BJ (cell line): ENCODE results near the gene KIAA2012. TPM values are rescaled to one million over a fixed set of nuclear protein-coding genes. Genes with fewer than 3 reads are reported as not detected.

ENCODE experiments used
- CTCF ChIA-PET: fragments of 350-600 bp; formaldehyde crosslinking; extraction: SDS; loops from one replicate; lab custom pipeline; 2021; ENCODE audit warnings: antibody characterized with exemption, inconsistent platforms; lab: Yijun Ruan, JAX
- POLR2A ChIA-PET: fragments of 300-600 bp; sonication (Branson Sonifier 250); formaldehyde crosslinking; extraction: SDS; loops from one replicate; lab custom pipeline; 2021; ENCODE audit warnings: antibody characterized with exemption; lab: Charles Lee
- DNase-seq: peaks from one replicate; pipeline ENCODE4 v3.0.0-alpha.2; 2011; ENCODE audit warnings: low read depth
- H3K27me3 ChIP-seq: 2 replicates; pipeline ENCODE4 v1.6.0; 2011; ENCODE audit warnings: low read length; ENCODE audit not compliant: control insufficient read depth, insufficient read depth
- H3K36me3 ChIP-seq: 2 replicates; pipeline ENCODE4 v1.5.1; 2011; ENCODE audit warnings: low read length; ENCODE audit not compliant: control insufficient read depth, insufficient read depth
- H3K4me3 ChIP-seq: 2 replicates; pipeline ENCODE4 v1.5.1; 2011; ENCODE audit warnings: low read depth, mild to moderate bottlenecking, control low read depth, low read length
- polyA plus RNA-seq: library from polyadenylated mRNA; depleted of rRNA; stranded (reverse); fragments of >200 nt; gene quantifications from 2 replicates; pipeline ENCODE4 v1.2.3, GENCODE V29; 2011
- TF ChIP-seq, protein P1 (sequence below): IDR thresholded peaks from 2 replicates; pipeline ENCODE4 v1.5.1; 2011; ENCODE audit warnings: low read depth, mild to moderate bottlenecking, control low read depth, inconsistent platforms, low read length, moderate library complexity; ENCODE audit not compliant: insufficient read depth

Gene KIAA2012
- polyA plus RNA-seq, 1 experiment: 0.13 TPM

DNA sequence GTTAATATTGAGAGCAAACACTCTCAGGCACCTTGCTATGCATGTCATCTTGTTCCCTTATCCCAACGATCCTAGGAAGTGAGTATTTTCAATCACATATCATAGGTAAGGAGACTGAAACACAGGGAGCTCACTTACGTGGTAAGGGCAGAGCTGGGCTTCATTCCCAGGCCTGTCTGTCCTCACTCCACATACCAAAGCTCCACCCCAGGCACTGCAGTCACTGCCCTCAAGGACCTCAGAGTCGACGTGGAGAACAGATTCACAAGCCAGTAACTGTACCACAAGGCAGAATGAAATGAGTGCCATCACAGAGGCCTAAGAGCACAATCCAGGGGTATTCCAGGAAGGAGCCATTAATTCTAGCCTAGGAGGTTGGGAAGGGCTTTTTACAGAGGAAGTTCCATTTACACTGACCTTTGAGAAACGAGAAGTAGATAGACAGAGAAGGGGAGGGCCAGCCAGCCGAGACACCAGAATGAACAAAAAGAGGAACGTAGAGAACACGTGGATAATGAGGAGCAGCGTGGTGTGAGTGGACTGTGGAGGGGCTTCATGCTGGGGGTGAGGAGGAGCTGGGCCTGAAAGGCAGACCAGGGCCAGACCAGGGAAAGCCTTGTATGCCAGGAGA lies 48.6 kb downstream of the KIAA2012 start:
- no peaks in the 10 kb centered on the region for H3K36me3 ChIP-seq
- TF ChIP-seq, protein P1, sequence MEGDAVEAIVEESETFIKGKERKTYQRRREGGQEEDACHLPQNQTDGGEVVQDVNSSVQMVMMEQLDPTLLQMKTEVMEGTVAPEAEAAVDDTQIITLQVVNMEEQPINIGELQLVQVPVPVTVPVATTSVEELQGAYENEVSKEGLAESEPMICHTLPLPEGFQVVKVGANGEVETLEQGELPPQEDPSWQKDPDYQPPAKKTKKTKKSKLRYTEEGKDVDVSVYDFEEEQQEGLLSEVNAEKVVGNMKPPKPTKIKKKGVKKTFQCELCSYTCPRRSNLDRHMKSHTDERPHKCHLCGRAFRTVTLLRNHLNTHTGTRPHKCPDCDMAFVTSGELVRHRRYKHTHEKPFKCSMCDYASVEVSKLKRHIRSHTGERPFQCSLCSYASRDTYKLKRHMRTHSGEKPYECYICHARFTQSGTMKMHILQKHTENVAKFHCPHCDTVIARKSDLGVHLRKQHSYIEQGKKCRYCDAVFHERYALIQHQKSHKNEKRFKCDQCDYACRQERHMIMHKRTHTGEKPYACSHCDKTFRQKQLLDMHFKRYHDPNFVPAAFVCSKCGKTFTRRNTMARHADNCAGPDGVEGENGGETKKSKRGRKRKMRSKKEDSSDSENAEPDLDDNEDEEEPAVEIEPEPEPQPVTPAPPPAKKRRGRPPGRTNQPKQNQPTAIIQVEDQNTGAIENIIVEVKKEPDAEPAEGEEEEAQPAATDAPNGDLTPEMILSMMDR: no peak
- no peak for DNase-seq
- no peak overlapping the region for H3K4me3 ChIP-seq
- ChIA-PET POLR2A (no interaction called here), CTCF (interaction anchor here (1.0 to 1.4 kb wide), 2 partner anchors 10 to 326 kb away, joined by 3 read pairs; no protein-coding TSS in a partner anchor)
- H3K27me3 ChIP-seq: no peaks in the 10 kb centered on the region

DNA sequence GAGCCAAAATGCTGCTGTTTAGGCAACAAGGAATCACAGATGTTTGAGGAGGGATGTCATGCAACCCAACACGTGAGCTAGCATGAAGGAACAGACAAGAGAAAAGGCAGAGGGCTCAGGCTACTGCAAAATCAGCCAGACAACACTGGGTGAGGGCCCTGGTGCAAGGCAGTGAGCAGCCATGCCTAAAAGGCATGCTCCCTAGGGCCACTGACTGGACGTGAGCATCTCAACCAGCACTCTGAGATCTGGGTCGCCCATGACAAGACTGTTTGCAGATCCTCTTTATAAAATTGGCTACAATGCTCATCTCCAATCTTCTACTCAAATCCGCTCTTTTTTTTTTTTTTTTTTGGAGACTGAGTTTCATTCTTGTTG lies 49.1 kb downstream of the KIAA2012 start:
- TF ChIP-seq, protein P1: no peak
- POLR2A ChIA-PET: no interaction called here
- Histone ChIP-seq H3K36me3 (no peaks in the 10 kb centered on the region), H3K27me3 (no peaks in the 10 kb centered on the region), H3K4me3 (no peak overlapping the region)
- DNase-seq: no peak
- CTCF ChIA-PET: no interaction called here

DNA sequence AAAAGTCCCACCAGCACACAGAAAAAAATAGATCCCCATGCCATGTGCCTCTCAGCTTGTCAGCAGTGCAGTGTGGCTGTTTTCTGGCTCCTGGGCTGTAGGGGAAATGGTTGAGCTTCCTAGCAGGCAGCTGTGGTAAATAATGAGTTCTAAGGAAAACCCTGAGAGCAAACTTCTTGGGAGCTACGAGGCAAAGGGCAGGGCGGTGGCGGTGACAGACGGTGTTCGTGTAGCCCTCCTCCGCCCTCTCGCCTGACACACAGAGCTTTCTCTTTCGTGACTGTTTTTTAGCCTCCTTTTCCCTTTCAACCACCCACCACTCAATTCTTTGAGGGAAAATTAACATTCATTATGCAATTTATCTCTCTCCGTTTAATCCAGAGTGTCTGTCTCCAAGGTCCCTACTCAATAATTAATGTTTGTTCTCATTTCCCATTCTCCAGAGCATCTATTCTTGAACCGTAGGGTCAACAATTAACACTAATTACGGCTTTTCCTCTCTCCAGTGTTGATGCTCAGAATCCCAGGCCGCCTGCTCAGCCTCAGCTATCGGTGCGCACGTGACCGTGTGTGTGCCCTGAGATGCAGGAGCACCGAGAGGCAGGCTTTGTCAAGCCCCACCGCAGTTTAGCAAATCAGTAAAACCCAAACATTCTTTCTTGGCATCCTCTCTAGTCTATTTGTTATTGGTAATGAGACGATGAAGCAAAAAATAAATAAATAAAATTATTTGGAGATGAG lies 50.1 kb downstream of the KIAA2012 start:
- DNase-seq: no peak
- ChIA-PET CTCF (no interaction called here), POLR2A (no interaction called here)

DNA sequence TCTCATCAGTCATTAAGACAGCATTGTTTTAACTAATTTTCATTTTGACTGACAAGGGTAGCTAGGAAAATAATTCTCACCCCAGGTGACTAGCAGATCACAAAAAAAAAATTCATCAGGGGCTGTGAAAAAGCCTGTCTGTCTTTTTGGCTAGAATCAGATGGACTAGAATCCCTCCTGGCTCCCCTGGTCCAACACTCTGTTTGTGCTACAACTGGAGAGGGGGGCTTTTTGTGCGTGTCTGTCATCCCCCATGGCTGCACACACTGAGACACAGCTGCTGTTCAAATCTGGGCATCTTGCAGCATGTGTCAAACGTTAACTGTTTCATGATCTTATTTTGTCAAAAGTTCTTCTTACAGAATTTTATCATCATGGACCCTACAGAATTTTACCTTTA lies 51.2 kb downstream of the KIAA2012 start:
- TF ChIP-seq, protein P1: no peak
- no peak for DNase-seq
- no peaks in the 10 kb centered on the region for H3K27me3 ChIP-seq
- POLR2A ChIA-PET: no interaction called here
- H3K36me3 ChIP-seq: no peaks in the 10 kb centered on the region
- CTCF ChIA-PET: no interaction called here
- H3K4me3 ChIP-seq: no peak overlapping the region

More for the DNA sequence above, 50.1 kb downstream of the KIAA2012 start:
- no peak overlapping the region for H3K4me3 ChIP-seq
- TF ChIP-seq, protein P1: no peak
- H3K27me3 ChIP-seq: no peaks in the 10 kb centered on the region
- no peaks in the 10 kb centered on the region for H3K36me3 ChIP-seq

DNA sequence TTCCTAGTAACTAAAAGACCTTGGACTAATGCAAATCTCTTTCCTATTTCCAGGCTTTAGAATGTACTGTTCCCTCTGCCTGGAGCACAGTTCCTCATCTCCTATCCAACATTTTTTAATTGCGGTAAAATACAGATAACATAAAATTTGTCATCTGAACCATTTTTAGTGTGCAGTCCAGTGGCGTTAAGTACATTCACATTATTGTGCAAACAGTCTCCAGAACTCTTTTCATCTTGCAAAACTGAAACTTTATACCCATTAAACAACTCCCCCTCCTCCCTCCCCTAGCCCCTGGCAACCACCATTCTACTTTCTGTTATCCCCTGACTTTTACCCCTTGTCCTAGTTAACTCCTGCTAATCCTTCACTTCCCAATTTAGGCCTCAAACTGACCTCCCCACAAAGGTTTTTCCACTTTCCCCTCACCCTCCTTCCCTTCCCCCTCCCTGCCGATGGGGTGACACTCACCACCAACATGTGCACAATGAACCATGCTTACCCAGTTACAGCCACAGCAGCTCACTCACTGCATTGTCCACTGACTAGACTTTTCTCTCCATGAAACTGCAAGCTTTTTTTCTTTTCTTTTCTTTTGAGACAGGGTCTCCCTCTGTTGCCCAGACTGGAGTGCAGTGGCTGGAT lies 54.8 kb downstream of the KIAA2012 start:
- no peak for DNase-seq
- POLR2A ChIA-PET: no interaction called here
- TF ChIP-seq, protein P1: no peak

More for the DNA sequence above, 54.8 kb downstream of the KIAA2012 start:
- CTCF ChIA-PET: interaction anchor here (1.4 kb wide), 2 partner anchors 9 to 29 kb away, joined by 3 to 4 read pairs; no protein-coding TSS in a partner anchor
- Histone ChIP-seq H3K27me3 (no peaks in the 10 kb centered on the region), H3K4me3 (no peak overlapping the region), H3K36me3 (no peaks in the 10 kb centered on the region)
